Measurements from ENCODE around the gene CATSPERD.

GRCh38 chr19:5751709-5752108 is 31.3 kb downstream of the CATSPERD start:
- TF ChIP-seq HNRNPL (IDR thresholded peaks at IDR 0.05; ENCODE audit: low read depth, low read length) (no peak), POLR2AphosphoS5 (IDR thresholded peaks at IDR 0.05; ENCODE audit: control insufficient read depth, insufficient read depth, low read depth, low read length) (no peak), POLR2A (conservative IDR thresholded peaks at IDR 0.05) (no peak), EZH2 (IDR thresholded peaks at IDR 0.05; ENCODE audit: borderline replicate concordance, low read depth, low read length) (no peak), TFE3 (CRISPR knock-in tag; IDR thresholded peaks at IDR 0.05) (no peak), CTCF (IDR thresholded peaks at IDR 0.05 in 2 of 3, conservative IDR thresholded peaks at IDR 0.05 in 1 of 3; ENCODE audit: insufficient read depth in 2 of 3, low read depth in 1 of 3, low read length in 3 of 3) (no peak), SREBF1 (IDR thresholded peaks at IDR 0.05; ENCODE audit: borderline replicate concordance, low read depth, low read length) (no peak), SPI1 (IDR thresholded peaks at IDR 0.05; ENCODE audit: borderline replicate concordance, low read depth, low read length) (no peak), TAF7 (tag; IDR thresholded peaks at IDR 0.05) (no peak)

Data from K562 (cell line).